IPS-18a (cell line): ENCODE measurements around the gene DLGAP4.

ENCODE experiments used
- H3K27ac ChIP-seq: one replicate; pipeline ENCODE4 v1.5.1; 2013; ENCODE audit warnings: low read length
- H3K27me3 ChIP-seq: one replicate; pipeline ENCODE4 v1.6.1; 2013; ENCODE audit warnings: mild to moderate bottlenecking, low read length; ENCODE audit not compliant: control insufficient read depth, insufficient read depth
- H3K36me3 ChIP-seq: one replicate; pipeline ENCODE4 v1.6.1; 2013; ENCODE audit warnings: low read depth, low read length; ENCODE audit not compliant: control insufficient read depth
- H3K4me1 ChIP-seq: one replicate; pipeline ENCODE4 v1.6.1; 2013; ENCODE audit warnings: low read depth, low read length; ENCODE audit not compliant: control insufficient read depth
- H3K4me3 ChIP-seq: one replicate; pipeline ENCODE4 v1.5.1; 2013; ENCODE audit warnings: low read length
- H3K9ac ChIP-seq: one replicate; pipeline ENCODE4 v1.6.1; 2013; ENCODE audit warnings: mild to moderate bottlenecking, low read length, moderate library complexity
- H3K9me3 ChIP-seq: one replicate; pipeline ENCODE4 v1.6.1; 2013; ENCODE audit warnings: low read depth, low read length; ENCODE audit not compliant: control insufficient read depth

The DLGAP4 gene

GRCh38 chr20:36268440-36269342 lies 37.4 kb upstream of the DLGAP4 start:
- Histone ChIP-seq H3K9me3 (no peaks in the 10 kb centered on the region), H3K4me3 (no peak overlapping the region), H3K27ac (no peak overlapping the region), H3K4me1 (no peaks in the 10 kb centered on the region), H3K27me3 (no peaks in the 10 kb centered on the region), H3K9ac (no peak overlapping the region), H3K36me3 (no peaks in the 10 kb centered on the region)

DNA sequence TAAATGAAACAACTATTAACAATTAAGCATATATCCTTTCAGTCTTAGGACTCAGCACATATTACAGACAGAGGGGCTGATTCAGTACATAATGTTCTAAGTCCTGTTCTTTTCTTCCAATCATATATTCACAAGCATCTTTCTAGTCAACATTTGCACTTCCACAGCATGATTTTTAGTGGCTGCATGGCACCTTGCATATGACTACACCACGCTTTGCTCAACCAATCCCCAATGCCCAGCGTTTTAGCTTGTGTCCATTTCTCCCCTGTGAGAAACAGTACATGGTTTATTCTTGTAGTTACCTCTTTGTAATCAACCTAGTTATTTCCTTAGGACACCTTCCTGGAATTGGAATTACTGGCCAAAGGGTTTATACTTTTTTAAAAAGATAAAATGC lies 36.6 kb upstream of the DLGAP4 start:
- Histone ChIP-seq H3K9ac (no peak overlapping the region), H3K4me1 (no peaks in the 10 kb centered on the region), H3K9me3 (no peaks in the 10 kb centered on the region), H3K4me3 (no peak overlapping the region), H3K27ac (no peak overlapping the region), H3K36me3 (no peaks in the 10 kb centered on the region), H3K27me3 (no peaks in the 10 kb centered on the region)

GRCh38 chr20:36270744-36271638 lies 35.1 kb upstream of the DLGAP4 start:
- Histone ChIP-seq H3K4me1 (no peaks in the 10 kb centered on the region), H3K9me3 (no peaks in the 10 kb centered on the region), H3K27ac (no peak overlapping the region), H3K36me3 (no peaks in the 10 kb centered on the region), H3K27me3 (no peaks in the 10 kb centered on the region), H3K9ac (no peak overlapping the region), H3K4me3 (no peak overlapping the region)

- no peak overlapping the region for H3K27ac ChIP-seq
- no peaks in the 10 kb centered on the region for H3K36me3 ChIP-seq
- no peak overlapping the region for H3K4me3 ChIP-seq
- H3K9ac ChIP-seq = no peak overlapping the region
- H3K9me3 ChIP-seq = no peaks in the 10 kb centered on the region
- H3K4me1 ChIP-seq = no peaks in the 10 kb centered on the region
- no peaks in the 10 kb centered on the region for H3K27me3 ChIP-seq
These were observed 34.2 kb upstream of the DLGAP4 start for GRCh38 chr20:36271639-36272546.

- H3K27me3 ChIP-seq = no peaks in the 10 kb centered on the region
- H3K9ac ChIP-seq = no peak overlapping the region
- H3K9me3 ChIP-seq = no peaks in the 10 kb centered on the region
- no peaks in the 10 kb centered on the region for H3K4me1 ChIP-seq
- no peaks in the 10 kb centered on the region for H3K36me3 ChIP-seq
- no peak overlapping the region for H3K27ac ChIP-seq
- no peak overlapping the region for H3K4me3 ChIP-seq
These were observed 33.5 kb upstream of the DLGAP4 start for GRCh38 chr20:36272547-36273220.

DNA sequence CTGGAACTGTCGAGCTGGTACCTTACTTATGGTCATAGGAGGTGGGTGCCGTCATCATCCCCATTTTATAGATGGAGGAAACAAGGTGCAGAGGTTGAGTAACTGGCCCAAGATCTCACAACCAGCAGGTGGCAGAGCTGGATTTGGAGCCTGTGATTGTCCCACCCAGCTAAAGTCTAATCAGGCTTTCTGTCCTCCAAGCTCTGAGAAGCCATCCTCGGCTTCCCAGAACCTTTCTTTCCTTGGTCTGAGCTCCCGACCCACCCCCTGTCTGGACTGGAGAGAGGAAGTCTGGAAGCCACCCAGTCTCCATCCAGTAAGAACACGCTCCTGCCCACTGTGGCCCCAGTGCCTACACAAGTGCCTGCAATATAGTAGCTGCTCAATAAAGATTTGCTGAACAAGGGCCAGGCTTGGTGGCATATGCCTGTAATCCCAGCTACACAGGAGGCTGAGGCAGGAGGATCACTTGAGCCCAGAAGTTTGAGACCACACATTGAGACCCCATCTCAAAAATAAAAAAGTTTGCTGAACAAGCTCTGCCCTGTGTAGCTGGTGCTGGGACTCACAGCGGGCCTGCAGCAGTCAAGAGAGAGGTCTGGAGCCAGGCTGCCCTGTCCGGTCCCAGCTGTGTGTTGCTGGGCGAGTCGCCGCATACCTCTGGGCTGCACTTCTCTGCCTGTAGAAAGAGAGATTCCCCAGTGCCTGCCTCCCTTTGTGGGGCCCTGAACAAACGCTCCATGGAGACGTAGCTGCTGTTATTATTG lies 32.5 kb upstream of the DLGAP4 start:
- Histone ChIP-seq H3K9ac (no peak overlapping the region), H3K27me3 (no peaks in the 10 kb centered on the region)

DNA sequence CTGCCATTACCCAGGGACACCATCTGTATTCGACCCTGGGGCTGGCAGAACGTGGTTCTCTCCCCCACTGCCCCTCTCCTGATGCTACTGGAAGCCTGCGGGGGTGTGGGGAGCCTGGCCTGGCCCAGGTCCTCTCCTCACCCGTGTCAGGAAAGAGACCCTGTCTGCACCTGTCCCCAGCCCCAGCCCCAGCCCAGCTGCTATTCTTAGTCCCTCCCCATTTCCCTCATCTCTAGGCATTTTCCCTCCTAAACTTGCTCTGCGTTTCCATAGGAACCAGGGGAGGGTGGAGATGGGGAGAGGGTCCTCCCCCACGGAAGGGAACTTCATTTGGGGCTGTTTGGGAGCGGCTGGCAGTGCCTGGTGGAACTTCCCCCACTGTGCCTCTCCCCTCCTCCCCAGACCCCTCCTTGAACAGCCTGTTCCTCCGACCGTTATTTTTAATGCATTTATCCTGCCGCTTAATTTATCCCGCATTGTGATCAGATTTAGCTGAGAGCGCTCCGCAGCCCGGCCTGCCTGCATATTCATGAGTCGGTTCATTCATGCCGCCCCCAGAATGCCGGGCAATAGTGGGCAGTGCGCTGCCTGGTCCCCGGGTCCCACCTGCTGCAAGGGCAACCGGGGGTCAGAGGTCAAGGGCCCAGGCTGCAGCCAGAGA lies 31.8 kb upstream of the DLGAP4 start:
- Histone ChIP-seq H3K27me3 (no peaks in the 10 kb centered on the region), H3K27ac (no peak overlapping the region), H3K36me3 (no peaks in the 10 kb centered on the region), H3K4me3 (no peak overlapping the region), H3K9me3 (no peaks in the 10 kb centered on the region), H3K4me1 (no peaks in the 10 kb centered on the region), H3K9ac (no peak overlapping the region)

More for the DNA sequence above, 32.5 kb upstream of the DLGAP4 start:
- H3K36me3 ChIP-seq = no peaks in the 10 kb centered on the region
- no peak overlapping the region for H3K27ac ChIP-seq
- no peak overlapping the region for H3K4me3 ChIP-seq
- H3K9me3 ChIP-seq = no peaks in the 10 kb centered on the region
- no peaks in the 10 kb centered on the region for H3K4me1 ChIP-seq

GRCh38 chr20:36275011-36275410 lies 31.1 kb upstream of the DLGAP4 start:
- Histone ChIP-seq H3K36me3 (no peaks in the 10 kb centered on the region), H3K9ac (no peak overlapping the region), H3K9me3 (no peaks in the 10 kb centered on the region), H3K4me1 (no peaks in the 10 kb centered on the region), H3K27me3 (no peaks in the 10 kb centered on the region), H3K27ac (no peak overlapping the region), H3K4me3 (no peak overlapping the region)

- Histone ChIP-seq H3K4me3 (no peak overlapping the region), H3K9me3 (no peaks in the 10 kb centered on the region), H3K4me1 (no peaks in the 10 kb centered on the region), H3K27me3 (no peaks in the 10 kb centered on the region), H3K27ac (no peak overlapping the region), H3K36me3 (no peaks in the 10 kb centered on the region), H3K9ac (no peak overlapping the region)
These were observed 30.5 kb upstream of the DLGAP4 start for GRCh38 chr20:36275441-36276189.
